Ovary (tissue), 9 donors: ENCODE data around the gene RAB40A. TPM values are rescaled to one million over a fixed set of nuclear protein-coding genes. Genes with fewer than 3 reads are reported as not detected.
"Not testable (repeated sequence)": the region's sequence is repeated elsewhere in the genome, so short reads cannot be mapped to it uniquely, and the experiment has no call there.

Experiments used
- DNase-seq, 5 donors: peaks; one replicate each; pipeline ENCODE4 v3.0.0-alpha.2; 2019 to 2020
- H3K27ac ChIP-seq, 2 donors: fragments of 200-600 bp; one replicate each; pipeline versions ENCODE4 v1.5.1 to v1.8.0; 2019 to 2022
- H3K27me3 ChIP-seq: fragments of 200-600 bp; one replicate; pipeline ENCODE4 v1.8.0; 2022
- H3K36me3 ChIP-seq: fragments of 200-600 bp; sonication (generic); one replicate; pipeline ENCODE4 v1.5.1; 2019
- H3K4me1 ChIP-seq: one replicate; pipeline ENCODE4 v1.8.1; 2013; ENCODE audit warnings: mild to moderate bottlenecking, moderate library complexity; ENCODE audit not compliant: insufficient read depth
- H3K4me3 ChIP-seq: fragments of 200-600 bp; sonication (generic); one replicate; pipeline ENCODE4 v1.5.1; 2017
- H3K9me3 ChIP-seq, 2 donors: fragments of 200-600 bp in 1 of 2; sonication (generic) in 1 of 2; one replicate each; pipeline versions ENCODE4 v1.5.1 to v1.8.1; 2013 to 2019; ENCODE audit warnings: mild to moderate bottlenecking in 1 of 2, moderate library complexity in 1 of 2
- CTCF ChIP-seq, 3 donors: fragments of 450-650 bp in 2 of 3; fragments of 200-600 bp in 1 of 3; IDR thresholded peaks; one replicate each; pipeline versions ENCODE4 v1.5.1 to v1.8.0; 2016 to 2022; ENCODE audit warnings: antibody characterized with exemption in 3 of 3, mild to moderate bottlenecking in 1 of 3
- EP300 ChIP-seq: sonication (generic); formaldehyde crosslinking; IDR thresholded peaks from one replicate; pipeline ENCODE4 v1.6.1; 2017; ENCODE audit warnings: antibody characterized with exemption
- POLR2A ChIP-seq: fragments of 450-650 bp; IDR thresholded peaks from one replicate; pipeline ENCODE4 v1.6.1; 2017; ENCODE audit warnings: antibody characterized with exemption, mild to moderate bottlenecking, moderate library complexity
- WGBS, 3 donors: extraction: QIAGEN DNeasy Blood & Tissue Kit in 1 of 3; methylation state at CpG; one replicate each; pipeline versions ENCODE4 v1.1.5 to v1.1.7; 2013 to 2017; 5-methylcytosine and 5-hydroxymethylcytosine counted together
- intact Hi-C, 4 donors: fragments of 100-400 bp; cut with DNase I; formaldehyde crosslinking; loops; one replicate each; pipeline versions ENCODE4 v1.11.0 to v1.15.1; 2022 to 2023
- polyA plus RNA-seq, 2 donors: library from polyadenylated mRNA; stranded (reverse); fragments of 200-250 nt in 1 of 2; fragments of 350-450 nt in 1 of 2; fragmentation: Illumina TruSeq in 1 of 2; extraction: RNeasy Lipid Tissue Mini Kit (QIAGEN cat#74804) in 1 of 2; gene quantifications; one replicate each; pipeline ENCODE4 v1.2.3, GENCODE V29; 2013 to 2014
- total RNA-seq, 7 donors: library from RNA; depleted of rRNA in 2 of 7; stranded (reverse); fragments of >200 nt in 2 of 7; fragmentation: NEBNext Ultra II Directional in 3 of 7; extraction: Animal tissue kit (Norgen Biotek cat#: 25700) in 3 of 7; gene quantifications; one replicate each; pipeline versions ENCODE4 v1.1.0 to v1.2.4, GENCODE V29; 2016 to 2023
- donor health status: DM: no; HTN: no; CAD: no; lungs with moderate emphysema.
- donor health status: DM: no; HTN: no; CAD: no.
- donor health status: Bipolar disorder and iron deficiency.
- donor health status: DM: yes; HTN: yes; CAD: no.
- donor health status: DM: no; HTN: no; CAD: no.
- donor health status: DM: yes; HTN: yes; CAD: no.

Gene RAB40A
- total and polyA plus RNA-seq, 9 donors, result 0.81 to 7.4 (median 2.5) TPM

- Histone ChIP-seq H3K27ac (no peak overlapping the region), H3K4me1 (no peaks in the 10 kb centered on the region), H3K27me3 (no peaks in the 10 kb centered on the region), H3K4me3 (no peak overlapping the region), H3K9me3 (no peaks in the 10 kb centered on the region), H3K36me3 (no peaks in the 10 kb centered on the region)
- intact Hi-C loops, result no loop called here
- WGBS, 3 donors, result 72 to 78% (median 74%) methylated on average over 1 of the region's 1 CpG
- no peak for DNase-seq
- TF ChIP-seq CTCF (IDR thresholded peaks at IDR 0.05) (no peak), POLR2A (no peak), EP300 (no peak)
Measured at GRCh38 chrX:103475381-103475780, 43.9 kb downstream of the RAB40A start.

- H3K9me3 ChIP-seq, H3K4me1 ChIP-seq, H3K27ac ChIP-seq, H3K27me3 ChIP-seq, H3K36me3 ChIP-seq, H3K4me3 ChIP-seq: not testable (repeated sequence)
- intact Hi-C loops, result loop anchor here in 2 of 4 donors (5.0 to 10.0 kb wide), 2 partner anchors 128 to 135 kb away; partner anchors contain the start of gene TCEAL7 (in 1 of the 2)
- peak in 1 of 5 donors; percentile 19 for DNase-seq
- 54 to 63% (median 55%) methylated on average over 8 of the region's 8 CpGs for WGBS, 3 donors
Measured at GRCh38 chrX:103469977-103470376, 49.3 kb downstream of the RAB40A start.

- Histone ChIP-seq H3K4me3 (no peak overlapping the region), H3K4me1 (no peaks in the 10 kb centered on the region), H3K36me3 (no peaks in the 10 kb centered on the region), H3K9me3 (no peaks in the 10 kb centered on the region), H3K27ac (no peak overlapping the region), H3K27me3 (no peaks in the 10 kb centered on the region)
- intact Hi-C loops, result loop anchor here in 2 of 4 donors (5.0 to 10.0 kb wide), 2 partner anchors 126 to 133 kb away; partner anchors contain the start of gene TCEAL7 (in 1 of the 2)
- no peak for TF ChIP-seq CTCF (IDR thresholded peaks at IDR 0.05)
- no peak for TF ChIP-seq POLR2A
- TF ChIP-seq EP300, result no peak
- no peak for DNase-seq
- 52 to 65% (median 58%) methylated on average over 2 of the region's 2 CpGs for WGBS, 3 donors
Measured at GRCh38 chrX:103467887-103468286, 51.4 kb downstream of the RAB40A start.

GRCh38 chrX:103467156-103467555 lies 52.1 kb downstream of the RAB40A start:
- TF ChIP-seq POLR2A (no peak), CTCF (IDR thresholded peaks at IDR 0.05) (no peak), EP300 (no peak)
- Histone ChIP-seq H3K27ac (no peak overlapping the region), H3K36me3 (no peaks in the 10 kb centered on the region), H3K4me1 (no peaks in the 10 kb centered on the region), H3K4me3 (no peak overlapping the region), H3K27me3 (no peaks in the 10 kb centered on the region), H3K9me3 (no peaks in the 10 kb centered on the region)
- no peak for DNase-seq
- intact Hi-C loops, result loop anchor here in 2 of 4 donors (5.0 to 10.0 kb wide), 2 partner anchors 125 to 132 kb away; partner anchors contain the start of gene TCEAL7 (in 1 of the 2)
- 28 to 35% (median 28%) methylated on average over 2 of the region's 2 CpGs for WGBS, 3 donors

- WGBS, 3 donors, result 4 to 11% (median 9%) methylated on average over 3 of the region's 3 CpGs
- Histone ChIP-seq H3K9me3 (no peaks in the 10 kb centered on the region), H3K27me3 (no peaks in the 10 kb centered on the region), H3K27ac (no peak overlapping the region), H3K4me1 (no peaks in the 10 kb centered on the region), H3K4me3 (peak overlapping the region; percentile 6), H3K36me3 (no peaks in the 10 kb centered on the region)
- TF ChIP-seq EP300, result no peak
- TF ChIP-seq CTCF (IDR thresholded peaks at IDR 0.05), result peak; percentile 33 to 65 (median 51)
- no peak for TF ChIP-seq POLR2A
- DNase-seq, result peak; percentile 62 to 83 (median 78)
- intact Hi-C loops, result loop anchor here in 3 of 4 donors (5.0 to 10.0 kb wide), 2 partner anchors 122 to 130 kb away; partner anchors contain the start of gene TCEAL7 (in 1 of the 3)
Measured at GRCh38 chrX:103464774-103465117, 54.5 kb downstream of the RAB40A start.
